GM23338 (cell line): ENCODE data around the gene PLD1. TPM values are rescaled to one million over a fixed set of nuclear protein-coding genes. Genes with fewer than 3 reads are reported as not detected.

ENCODE experiments used
- ATAC-seq: fragments of 200-7000 bp; cut with Tn5 transposase; 3 replicates; pipeline ENCODE4 v1.9.1; 2020
- DNase-seq: peaks from one replicate; pipeline ENCODE4 v3.0.0-alpha.2; 2015; ENCODE audit warnings: low spot score
- H2AFZ ChIP-seq: fragments of 200-600 bp; sonication (generic); 2 replicates; pipeline ENCODE4 v1.8.0; 2016; ENCODE audit warnings: antibody characterized with exemption, mild to moderate bottlenecking, moderate library complexity
- H3F3A ChIP-seq: fragments of 200-600 bp; sonication (generic); replicated peaks from 2 replicates; pipeline ENCODE4 v1.8.0; 2017; ENCODE audit warnings: antibody characterized with exemption, mixed run types, low read depth
- H3K27ac ChIP-seq: fragments of 200-600 bp; sonication (generic); 2 replicates; pipeline ENCODE4 v1.6.1; 2016; ENCODE audit warnings: low read depth
- H3K27me3 ChIP-seq: fragments of 200-600 bp; sonication (generic); 2 replicates; pipeline ENCODE4 v1.8.0; 2016; ENCODE audit warnings: mild to moderate bottlenecking, mixed run types, moderate library complexity; ENCODE audit not compliant: insufficient read depth
- H3K36me3 ChIP-seq: fragments of 200-600 bp; sonication (generic); 2 replicates; pipeline ENCODE4 v1.8.0; 2016; ENCODE audit warnings: mild to moderate bottlenecking; ENCODE audit not compliant: insufficient read depth
- H3K4me1 ChIP-seq: fragments of 200-600 bp; sonication (generic); 2 replicates; pipeline ENCODE4 v1.8.0; 2016; ENCODE audit warnings: mild to moderate bottlenecking, moderate library complexity; ENCODE audit not compliant: insufficient read depth
- H3K4me2 ChIP-seq: fragments of 200-600 bp; sonication (generic); 2 replicates; pipeline ENCODE4 v1.7.1; 2017; ENCODE audit warnings: mixed run types
- H3K4me3 ChIP-seq: fragments of 200-600 bp; sonication (generic); 2 replicates; pipeline ENCODE4 v1.6.1; 2016; ENCODE audit warnings: mixed run types
- H3K79me2 ChIP-seq: fragments of 200-600 bp; sonication (generic); replicated peaks from 2 replicates; pipeline ENCODE4 v1.8.0; 2017; ENCODE audit warnings: mild to moderate bottlenecking; ENCODE audit not compliant: insufficient read depth
- H3K9me2 ChIP-seq: fragments of 200-600 bp; sonication (generic); 2 replicates; pipeline ENCODE4 v1.8.0; 2017; ENCODE audit not compliant: insufficient read depth
- H4K20me1 ChIP-seq: fragments of 200-600 bp; sonication (generic); replicated peaks from 2 replicates; pipeline ENCODE4 v1.8.0; 2017; ENCODE audit warnings: mild to moderate bottlenecking; ENCODE audit not compliant: insufficient read depth
- H3K27ac Mint-ChIP-seq: 2 replicates; pipeline ENCODE4 v1.8.0; 2020; ENCODE audit warnings: inconsistent platforms, mild to moderate bottlenecking, moderate library complexity, mixed read lengths
- H3K27me3 Mint-ChIP-seq: 3 replicates; pipeline ENCODE4 v1.8.0; 2022; ENCODE audit warnings: low read depth, mild to moderate bottlenecking, moderate library complexity, mixed read lengths, inconsistent platforms; ENCODE audit not compliant: insufficient read depth, poor library complexity
- H3K36me3 Mint-ChIP-seq: 3 replicates; pipeline ENCODE4 v1.8.0; 2021; ENCODE audit warnings: low read depth, mild to moderate bottlenecking, inconsistent platforms, moderate library complexity, mixed read lengths
- H3K4me1 Mint-ChIP-seq: 3 replicates; pipeline ENCODE4 v1.8.0; 2020; ENCODE audit warnings: mild to moderate bottlenecking, inconsistent platforms, mixed read lengths
- H3K4me3 Mint-ChIP-seq: 3 replicates; pipeline ENCODE4 v1.8.0; 2021; ENCODE audit warnings: moderate library complexity, mild to moderate bottlenecking, inconsistent platforms, mixed read lengths
- H3K9me3 Mint-ChIP-seq: 3 replicates; pipeline ENCODE4 v1.8.0; 2020; ENCODE audit warnings: moderate library complexity, mild to moderate bottlenecking, inconsistent platforms, mixed read lengths
- CREB1 ChIP-seq: fragments of 250-450 bp; sonication (Bioruptor Pico); IDR thresholded peaks from 2 replicates; pipeline ENCODE4 v1.5.0; 2020; ENCODE audit warnings: low read depth, mild to moderate bottlenecking, moderate library complexity
- CTCF ChIP-seq, 2 experiments: fragments of 200-600 bp in 1 of 2; sonication (generic) in 1 of 2; conservative IDR thresholded peaks; 2 replicates each; pipeline versions ENCODE4 v1.5.1 to v1.6.1; 2016 to 2017; ENCODE audit warnings: antibody characterized with exemption in 2 of 2, low read depth in 2 of 2, mild to moderate bottlenecking in 2 of 2, moderate library complexity in 1 of 2
- EZH2 ChIP-seq: fragments of 200-600 bp; sonication (generic); IDR thresholded peaks from one replicate; pipeline ENCODE4 v1.8.0; 2017; ENCODE audit warnings: antibody characterized with exemption, mild to moderate bottlenecking, low read depth; ENCODE audit not compliant: unreplicated experiment
- EZH2phosphoT487 ChIP-seq: fragments of 200-600 bp; sonication (generic); IDR thresholded peaks from one replicate; pipeline ENCODE4 v1.8.1; 2018; ENCODE audit warnings: antibody characterized with exemption; ENCODE audit not compliant: unreplicated experiment
- JUNB ChIP-seq: IDR thresholded peaks from one replicate; pipeline ENCODE4 v1.6.1; 2016; ENCODE audit warnings: antibody characterized with exemption; ENCODE audit not compliant: unreplicated experiment
- NANOG ChIP-seq: IDR thresholded peaks from 2 replicates; pipeline ENCODE4 v1.6.1; 2016; ENCODE audit warnings: antibody characterized with exemption, borderline replicate concordance
- POLR2AphosphoS5 ChIP-seq: IDR thresholded peaks from 2 replicates; pipeline ENCODE4 v1.6.1; 2016; ENCODE audit warnings: antibody characterized with exemption, low read depth
- REST ChIP-seq: IDR thresholded peaks from one replicate; pipeline ENCODE4 v1.6.1; 2018; ENCODE audit warnings: antibody characterized with exemption; ENCODE audit not compliant: unreplicated experiment
- STAT1 ChIP-seq: IDR thresholded peaks from one replicate; pipeline ENCODE4 v1.6.1; 2016; ENCODE audit warnings: antibody characterized with exemption; ENCODE audit not compliant: unreplicated experiment
- ZNF114 ChIP-seq: fragments of 250-450 bp; sonication (Bioruptor Pico); IDR thresholded peaks from 2 replicates; pipeline ENCODE4 v1.5.0; 2020; ENCODE audit warnings: mild to moderate bottlenecking, moderate library complexity
- ZNF331 ChIP-seq: fragments of 250-450 bp; sonication (Bioruptor Pico); IDR thresholded peaks from 2 replicates; pipeline ENCODE4 v1.5.0; 2020; ENCODE audit warnings: low read depth, mild to moderate bottlenecking, moderate library complexity
- polyA plus RNA-seq: library from polyadenylated mRNA; unstranded; fragments of >200 nt; fragmentation: Nextera tagmentation; extraction: Ambion mirVana; gene quantifications from 2 replicates; pipeline ENCODE4 v1.2.1, GENCODE V29; 2016
- total RNA-seq: library from RNA; depleted of rRNA; stranded (reverse); fragments of >200 nt; shearing (Covaris generic); gene quantifications from 2 replicates; pipeline ENCODE4 v1.2.3, GENCODE V29; 2014
- TF ChIP-seq, protein P1 (sequence below): IDR thresholded peaks from 2 replicates; pipeline ENCODE4 v1.6.1; 2016; ENCODE audit warnings: antibody characterized with exemption

Gene PLD1
- total and polyA plus RNA-seq, 2 experiments from 2014 or later = 1.4 to 2.2 TPM

GRCh38 chr3:171783626-171784025, 26.7 kb downstream of the PLD1 start (continued):
- TF ChIP-seq, protein P1, sequence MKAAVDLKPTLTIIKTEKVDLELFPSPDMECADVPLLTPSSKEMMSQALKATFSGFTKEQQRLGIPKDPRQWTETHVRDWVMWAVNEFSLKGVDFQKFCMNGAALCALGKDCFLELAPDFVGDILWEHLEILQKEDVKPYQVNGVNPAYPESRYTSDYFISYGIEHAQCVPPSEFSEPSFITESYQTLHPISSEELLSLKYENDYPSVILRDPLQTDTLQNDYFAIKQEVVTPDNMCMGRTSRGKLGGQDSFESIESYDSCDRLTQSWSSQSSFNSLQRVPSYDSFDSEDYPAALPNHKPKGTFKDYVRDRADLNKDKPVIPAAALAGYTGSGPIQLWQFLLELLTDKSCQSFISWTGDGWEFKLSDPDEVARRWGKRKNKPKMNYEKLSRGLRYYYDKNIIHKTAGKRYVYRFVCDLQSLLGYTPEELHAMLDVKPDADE = no peak
- TF ChIP-seq ZNF114 (CRISPR knock-in tag) (no peak), ZNF331 (CRISPR knock-in tag) (no peak), CREB1 (no peak), CTCF (conservative IDR thresholded peaks at IDR 0.05; ENCODE audit: low read depth in 2 of 2) (no peak), EZH2phosphoT487 (no peak), REST (no peak)

GRCh38 chr3:171783086-171783485, 27.2 kb downstream of the PLD1 start:
- Histone ChIP-seq H4K20me1 (no peaks in the 10 kb centered on the region), H3K4me3 (no peak overlapping the region), H2AFZ (no peak overlapping the region), H3K27me3 (no peaks in the 10 kb centered on the region), H3K79me2 (no peaks in the 10 kb centered on the region), H3K27ac (no peak overlapping the region), H3K36me3 (no peaks in the 10 kb centered on the region), H3K4me1 (0 out of 2 replicates have a peak, but pooled peaks cover under 1% of the 10 kb centered on the region), H3K9me2 (no peaks in the 10 kb centered on the region), H3K4me2 (no peak overlapping the region), H3F3A (no peaks in the 10 kb centered on the region)
- ATAC-seq = no peak
- Mint-ChIP-seq H3K4me1 (no peaks in the 10 kb centered on the region; the same call in 2 of the 3 replicates), H3K27ac (no peak overlapping the region), H3K27me3 (no peaks in the 10 kb centered on the region), H3K36me3 (no peaks in the 10 kb centered on the region), H3K4me3 (no peak overlapping the region), H3K9me3 (no peaks in the 10 kb centered on the region)
- no peak for DNase-seq
- TF ChIP-seq REST = no peak
- no peak for TF ChIP-seq ZNF114 (CRISPR knock-in tag)
- no peak for TF ChIP-seq STAT1
- no peak for TF ChIP-seq EZH2phosphoT487
- TF ChIP-seq POLR2AphosphoS5 = no peak
- no peak for TF ChIP-seq JUNB
- TF ChIP-seq EZH2 = no peak
- no peak for TF ChIP-seq NANOG
- TF ChIP-seq, protein P1 = no peak
